HCT116 (cell line): ENCODE results near the gene HOXB3. TPM values are rescaled to one million over a fixed set of nuclear protein-coding genes. Genes with fewer than 3 reads are reported as not detected.

ENCODE experiments used
- ATAC-seq: fragments of 200-7000 bp; cut with Tn5 transposase; 2 replicates; pipeline ENCODE4 v1.9.1; 2020; ENCODE audit warnings: mild to moderate bottlenecking, moderate library complexity
- BruUV-seq: library from RNA; stranded (reverse); fragments of 400-500 nt; replicated peaks from 2 replicates; lab custom pipeline; 2021; lab: Mats Ljungman, UMichigan
- CTCF ChIA-PET: fragments of 300-600 bp; sonication (Branson Sonifier 250); formaldehyde crosslinking; loops from one replicate; lab custom pipeline; 2021; ENCODE audit warnings: antibody characterized with exemption; lab: Charles Lee
- POLR2A ChIA-PET: fragments of 300-600, 350-600 bp; sonication (Branson Sonifier 250); formaldehyde crosslinking; loops from one replicate; lab custom pipeline; 2021; ENCODE audit warnings: antibody characterized with exemption; lab: Charles Lee
- RAD21 ChIA-PET, 2 experiments: fragments of 300-600 bp; sonication (Branson Sonifier 250); formaldehyde crosslinking; loops; one replicate each; lab custom pipeline; 2023; ENCODE audit warnings: low total read pairs in 2 of 2; ENCODE audit not compliant: uncharacterized antibody in 2 of 2, unreplicated experiment in 2 of 2, low non-redundant PET in 1 of 2; lab: Charles Lee
- DNase-seq: peaks from one replicate; pipeline ENCODE4 v3.0.0-alpha.2; 2010; ENCODE audit warnings: low read depth, low spot score
- H2AFZ ChIP-seq: fragments of 200-600 bp; shearing (Covaris generic), sonication (generic); 2 replicates; pipeline ENCODE4 v1.6.1; 2017; ENCODE audit warnings: low read depth, mixed run types, mixed read lengths, antibody characterized with exemption, low read length; ENCODE audit not compliant: poor library complexity, severe bottlenecking
- H3K27ac ChIP-seq: 2 replicates; pipeline ENCODE4 v1.5.1; 2012; ENCODE audit warnings: low read depth, low read length
- H3K27me3 ChIP-seq: fragments of 200-600 bp; sonication (generic); 2 replicates; pipeline ENCODE4 v1.6.1; 2016; ENCODE audit warnings: mixed run types, low read length, mixed read lengths; ENCODE audit not compliant: insufficient read depth
- H3K36me3 ChIP-seq, 2 experiments: fragments of 200-500 bp in 1 of 2; fragments of 200-600 bp in 1 of 2; sonication (Bioruptor generic) in 1 of 2; sonication (generic) in 1 of 2; 2 replicates each; pipeline versions ENCODE4 v1.5.1 to v1.6.1; 2014 to 2016; ENCODE audit warnings: low read length in 2 of 2, inconsistent platforms in 1 of 2, mixed read lengths in 1 of 2, mixed run types in 1 of 2; ENCODE audit not compliant: insufficient read depth in 2 of 2, control insufficient read depth in 1 of 2
- H3K4me1 ChIP-seq, 2 experiments: fragments of 200-600 bp in 1 of 2; sonication (generic) in 1 of 2; 2 replicates each; pipeline versions ENCODE4 v1.5.1 to v1.6.1; 2012 to 2017; ENCODE audit warnings: low read length in 2 of 2, inconsistent platforms in 1 of 2, mild to moderate bottlenecking in 1 of 2, mixed read lengths in 1 of 2, mixed run types in 1 of 2, moderate library complexity in 1 of 2; ENCODE audit not compliant: insufficient read depth in 2 of 2, control insufficient read depth in 1 of 2
- H3K4me2 ChIP-seq: fragments of 200-600 bp; sonication (generic); 2 replicates; pipeline ENCODE4 v1.6.1; 2017; ENCODE audit warnings: mixed run types, low read length, mixed read lengths
- H3K4me3 ChIP-seq, 2 experiments: fragments of 200-600 bp in 1 of 2; sonication (generic) in 1 of 2; replicated peaks in 1 of 2; 2 replicates each; pipeline ENCODE4 v1.5.1; 2011 to 2016; ENCODE audit warnings: low read length in 2 of 2, control low read depth in 1 of 2, low read depth in 1 of 2, mild to moderate bottlenecking in 1 of 2, mixed read lengths in 1 of 2, mixed run types in 1 of 2
- H3K79me2 ChIP-seq: fragments of 200-600 bp; sonication (generic); 2 replicates; pipeline ENCODE4 v1.6.1; 2017; ENCODE audit warnings: mild to moderate bottlenecking, mixed run types, low read length, moderate library complexity, mixed read lengths; ENCODE audit not compliant: insufficient read depth
- H3K9ac ChIP-seq: fragments of 200-600 bp; sonication (generic); 2 replicates; pipeline ENCODE4 v1.6.1; 2016; ENCODE audit warnings: low read length, mixed read lengths
- H3K9me2 ChIP-seq: fragments of 200-600 bp; sonication (generic), shearing (Covaris generic); 2 replicates; pipeline ENCODE4 v1.6.1; 2017; ENCODE audit warnings: mixed run types, mild to moderate bottlenecking, moderate library complexity; ENCODE audit not compliant: insufficient read depth
- H3K9me3 ChIP-seq, 2 experiments: fragments of 200-500 bp in 1 of 2; fragments of 200-600 bp in 1 of 2; sonication (Bioruptor generic) in 1 of 2; sonication (generic) in 1 of 2; 2 replicates each; pipeline ENCODE4 v1.6.1; 2014 to 2017; ENCODE audit warnings: low read length in 2 of 2, mixed read lengths in 2 of 2, inconsistent platforms in 1 of 2, low read depth in 1 of 2, mild to moderate bottlenecking in 1 of 2, mixed run types in 1 of 2, moderate library complexity in 1 of 2; ENCODE audit not compliant: control insufficient read depth in 1 of 2, insufficient read depth in 1 of 2
- H4K20me1 ChIP-seq: fragments of 200-600 bp; sonication (generic), shearing (Covaris generic); 2 replicates; pipeline ENCODE4 v1.6.1; 2017; ENCODE audit warnings: mixed run types, mild to moderate bottlenecking, moderate library complexity; ENCODE audit not compliant: insufficient read depth
- CBX3 ChIP-seq: IDR thresholded peaks from 2 replicates; pipeline ENCODE4 v1.6.1; 2012; ENCODE audit warnings: low read depth
- FOSL1 ChIP-seq: IDR thresholded peaks from 2 replicates; pipeline ENCODE4 v1.6.1; 2012; ENCODE audit warnings: low read depth
- JUND ChIP-seq: IDR thresholded peaks from 2 replicates; pipeline ENCODE4 v1.6.1; 2012
- POLR2A ChIP-seq: IDR thresholded peaks from 2 replicates; pipeline ENCODE4 v1.7.0; 2011; ENCODE audit warnings: borderline replicate concordance; ENCODE audit not compliant: insufficient read depth, insufficient read length; ENCODE audit errors: extremely low read depth
- RAD21 ChIP-seq: IDR thresholded peaks from 2 replicates; pipeline ENCODE4 v1.6.1; 2012; ENCODE audit warnings: low read depth, mild to moderate bottlenecking
- SP1 ChIP-seq: IDR thresholded peaks from 2 replicates; pipeline ENCODE4 v1.6.1; 2012; ENCODE audit warnings: low read depth
- TCF7L2 ChIP-seq: IDR thresholded peaks from 2 replicates; pipeline ENCODE4 v1.7.0; 2011; ENCODE audit warnings: borderline replicate concordance, inconsistent platforms; ENCODE audit not compliant: insufficient read depth, insufficient read length; ENCODE audit errors: extremely low read depth
- ZFX ChIP-seq: fragments of 450-650 bp; IDR thresholded peaks from 2 replicates; pipeline ENCODE4 v1.6.1; 2017
- ZNF274 ChIP-seq: fragments of 200-500 bp; sonication (Bioruptor generic); IDR thresholded peaks from 2 replicates; pipeline ENCODE4 v1.6.1; 2014; ENCODE audit warnings: mild to moderate bottlenecking, low read depth, low read length, inconsistent platforms
- intact Hi-C: fragments of 100-400 bp; cut with micrococcal nuclease; formaldehyde crosslinking; loops from 2 replicates; pipeline ENCODE4 v1.10.0; 2022
- total RNA-seq: library from RNA; stranded (reverse); gene quantifications from one replicate; pipeline ENCODE4 v1.2.1, GENCODE V29; 2021; ENCODE audit not compliant: unreplicated experiment
- TF ChIP-seq, protein P1 (sequence below): IDR thresholded peaks from 2 replicates; pipeline ENCODE4 v1.6.1; 2012

HOXB3 gene
- total RNA-seq, 1 experiment from 2014 or later: 19.8 TPM

DNA sequence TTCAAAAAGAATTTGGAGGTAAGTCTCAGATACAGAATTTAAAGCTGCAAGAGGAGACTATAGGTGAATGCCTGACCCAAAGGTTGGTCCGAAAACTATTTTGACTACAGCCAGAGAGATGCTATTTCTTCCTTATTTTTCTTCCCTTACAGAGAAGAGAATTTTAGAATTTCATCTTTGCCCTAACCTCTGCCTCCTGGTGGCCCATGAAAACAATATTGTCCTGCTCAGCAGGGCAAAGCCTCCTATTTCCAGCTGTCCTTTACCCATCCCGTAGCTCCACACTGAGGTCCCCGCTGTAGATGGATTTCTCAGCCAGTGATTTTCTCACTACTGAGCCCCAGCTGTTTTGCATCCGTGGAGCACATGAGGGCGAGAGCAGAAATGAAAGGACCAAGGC is 83.8 kb downstream of the HOXB3 start (continued):
- no peak for TF ChIP-seq ZNF274
- no peak for TF ChIP-seq FOSL1
- no peak for TF ChIP-seq POLR2A
- TF ChIP-seq JUND: no peak
- TF ChIP-seq CBX3: no peak

DNA sequence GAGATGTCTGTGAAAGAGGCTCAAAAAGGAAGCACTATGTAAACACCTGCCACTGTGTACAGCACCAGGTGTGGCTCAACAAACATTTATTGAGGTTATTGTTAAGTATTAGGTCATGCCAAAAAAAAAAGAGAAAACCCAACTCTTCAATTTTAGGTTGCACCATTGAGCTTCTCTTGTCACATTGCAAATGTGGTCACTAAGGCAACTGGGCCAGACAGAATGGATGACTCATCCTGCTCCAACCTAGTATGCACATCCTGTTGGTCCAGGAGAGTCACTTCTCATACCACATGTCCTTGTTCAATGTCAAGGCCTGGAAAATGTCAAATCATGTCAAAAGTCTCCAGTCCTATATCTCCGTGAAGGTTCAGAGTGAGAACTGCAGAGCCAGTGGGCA is 84.3 kb downstream of the HOXB3 start:
- ChIA-PET POLR2A (interaction anchor here (0.6 to 1.3 kb wide), 2 partner anchors 22 to 33 kb away, joined by 3 read pairs; no protein-coding TSS in a partner anchor), CTCF (interaction anchor here (0.7 to 1.5 kb wide), 6 partner anchors 9 to 481 kb away, joined by 3 to 5 read pairs (median 3); no protein-coding TSS in a partner anchor), RAD21 (no interaction called here)
- peak; percentile 92 for ATAC-seq
- H3K27me3 ChIP-seq: no peaks in the 10 kb centered on the region
- no peak for TF ChIP-seq ZFX
- TF ChIP-seq SP1: peak; percentile 29; the same call in 1 of the 2 replicates
- TF ChIP-seq JUND: peak; percentile 83
- TF ChIP-seq POLR2A: no peak
- no peak for TF ChIP-seq RAD21
- peak; percentile 76 for TF ChIP-seq FOSL1
- TF ChIP-seq CBX3: no peak
- TF ChIP-seq, protein P1, sequence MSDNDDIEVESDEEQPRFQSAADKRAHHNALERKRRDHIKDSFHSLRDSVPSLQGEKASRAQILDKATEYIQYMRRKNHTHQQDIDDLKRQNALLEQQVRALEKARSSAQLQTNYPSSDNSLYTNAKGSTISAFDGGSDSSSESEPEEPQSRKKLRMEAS: peak; percentile 40; the same call in 1 of the 2 replicates
- TF ChIP-seq TCF7L2: no peak
- peak; percentile 61 for DNase-seq
- H2AFZ ChIP-seq: peak overlapping the region; percentile 70
- no peaks in the 10 kb centered on the region for H3K9me3 ChIP-seq
- no peak overlapping the region for H3K4me3 ChIP-seq
- H4K20me1 ChIP-seq: no peaks in the 10 kb centered on the region
- no peaks in the 10 kb centered on the region for H3K9me2 ChIP-seq
- no peak overlapping the region for H3K9ac ChIP-seq
- H3K27ac ChIP-seq: no peak overlapping the region
- no TSS peak for BruUV-seq
- peaks cover 9 to 15% of the 10 kb centered on the region in 2 experiments for H3K4me1 ChIP-seq
- intact Hi-C loops: no loop called here
- peak overlapping the region; percentile 58 for H3K4me2 ChIP-seq
- no peaks in the 10 kb centered on the region for H3K36me3 ChIP-seq
- no peaks in the 10 kb centered on the region for H3K79me2 ChIP-seq
